ENCODE data around the gene THADA. TPM values are rescaled to one million over a fixed set of nuclear protein-coding genes. Genes with fewer than 3 reads are reported as not detected.
"Not testable (repeated sequence)": the region's sequence is repeated elsewhere in the genome, so short reads cannot be mapped to it uniquely, and the experiment has no call there.

The THADA gene
- polyA plus RNA-seq, 1 donor = 17.0 TPM

DNA sequence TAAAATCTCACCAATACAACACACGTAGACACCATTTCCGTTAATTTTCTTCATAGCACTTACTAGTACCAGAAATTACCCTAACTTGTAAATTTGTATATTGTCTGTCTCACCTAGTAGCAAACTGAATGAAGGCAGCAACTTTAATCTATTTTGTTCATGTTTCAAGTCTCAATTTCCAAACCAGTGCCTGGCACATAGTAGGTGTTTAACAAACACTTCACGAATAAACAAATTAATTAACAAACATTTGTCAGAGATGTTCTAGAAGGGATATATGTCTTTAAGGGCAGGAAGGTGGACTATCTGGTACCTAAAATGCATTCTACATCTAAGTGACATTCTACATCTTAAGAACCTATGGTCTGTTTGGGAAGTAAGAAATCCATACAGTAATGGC is 963 bp downstream of the THADA start:
- no peak for DNase-seq (ENCODE audit: low read depth)

DNA sequence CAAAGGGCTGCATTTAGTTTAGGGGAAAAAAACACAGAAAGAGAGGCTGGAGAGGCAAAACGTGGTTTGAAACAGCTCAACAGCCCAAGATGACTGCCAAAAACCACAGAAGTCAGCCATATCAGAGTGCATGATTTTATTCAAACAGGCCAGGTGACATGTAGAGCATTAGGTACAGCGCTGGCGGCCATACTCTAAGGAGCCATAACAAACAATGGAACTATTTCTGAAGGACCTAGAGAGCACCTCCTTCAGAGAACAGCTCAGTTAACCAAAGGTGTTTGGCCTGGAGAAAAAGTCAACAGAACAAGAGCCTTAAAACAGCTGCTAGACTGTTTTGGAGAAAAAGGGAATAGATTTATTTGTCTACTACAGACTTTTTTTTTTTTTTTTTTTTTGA is 2.6 kb downstream of the THADA start:
- no peak for DNase-seq (ENCODE audit: low read depth)

DNA sequence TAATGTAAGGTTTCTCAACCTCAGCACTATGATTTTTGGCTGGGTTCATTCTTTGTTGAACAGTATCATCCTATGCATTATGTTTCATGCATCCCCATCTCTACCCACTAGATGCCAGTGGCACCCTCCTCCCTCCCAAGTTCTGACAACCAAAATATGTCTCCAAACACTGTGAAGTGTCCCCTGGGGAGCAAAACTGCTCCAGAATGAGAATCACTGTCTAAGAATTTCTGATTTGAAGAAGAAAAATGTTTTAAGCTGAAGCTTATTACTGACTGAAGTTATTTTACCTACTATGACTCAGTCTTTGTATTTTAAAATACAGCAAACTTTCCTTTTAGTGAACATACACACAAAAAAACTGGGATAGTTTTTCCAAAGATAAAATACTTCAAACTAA is 3.4 kb downstream of the THADA start:
- DNase-seq (ENCODE audit: low read depth) = no peak

DNA sequence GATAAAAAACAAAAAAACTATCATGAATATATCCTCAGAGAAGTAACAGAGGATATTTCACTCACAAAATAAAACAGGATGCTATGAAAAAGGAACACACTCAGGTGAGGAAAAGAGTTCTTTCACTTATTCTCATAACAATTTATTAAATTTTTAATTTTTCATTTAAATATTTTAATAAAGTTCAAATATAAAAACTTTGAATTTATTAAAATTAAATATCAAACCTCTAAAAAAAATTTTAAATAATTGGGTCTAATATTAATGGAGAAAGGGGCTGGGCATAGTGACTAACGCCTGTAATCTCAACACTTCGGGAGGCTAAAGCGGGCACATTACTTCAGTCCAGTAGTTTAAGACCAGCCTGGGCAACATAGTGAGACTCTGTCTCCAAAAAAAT is 10.1 kb downstream of the THADA start:
- no peak for DNase-seq (ENCODE audit: low read depth)

DNA sequence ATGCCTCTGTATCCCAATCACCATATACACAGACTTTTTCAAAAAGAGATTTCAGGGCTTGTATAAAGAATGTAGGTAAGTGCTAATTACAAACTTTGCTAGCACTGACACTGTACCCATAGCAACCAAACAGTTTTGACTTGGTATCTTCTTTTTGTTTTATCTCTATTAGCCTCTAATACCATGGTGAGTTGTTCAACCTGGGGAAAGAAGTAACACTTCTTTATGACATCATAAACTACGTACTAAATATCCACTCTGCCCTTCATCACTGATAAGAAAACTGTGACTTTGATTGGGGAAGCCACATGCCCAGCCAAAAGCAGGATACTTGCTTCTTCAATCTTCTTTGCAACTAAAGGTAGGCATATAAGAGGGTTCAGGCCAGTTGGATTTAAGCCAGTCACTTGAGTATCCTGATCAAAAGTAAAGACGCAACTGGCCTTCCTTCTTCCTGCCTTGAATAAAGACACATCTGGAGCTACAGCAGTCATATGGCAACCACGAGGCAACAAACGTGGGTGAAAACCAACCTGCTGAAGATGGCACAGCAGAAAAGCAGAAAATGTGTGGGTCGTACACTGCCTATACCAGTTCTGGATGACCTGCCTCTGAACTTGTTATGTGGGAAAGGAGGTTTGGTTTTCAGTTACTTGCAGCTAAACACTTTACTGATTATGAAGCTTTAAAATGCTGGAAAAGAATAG is 16.4 kb downstream of the THADA start:
- DNase-seq (ENCODE audit: low read depth) = no peak

DNA sequence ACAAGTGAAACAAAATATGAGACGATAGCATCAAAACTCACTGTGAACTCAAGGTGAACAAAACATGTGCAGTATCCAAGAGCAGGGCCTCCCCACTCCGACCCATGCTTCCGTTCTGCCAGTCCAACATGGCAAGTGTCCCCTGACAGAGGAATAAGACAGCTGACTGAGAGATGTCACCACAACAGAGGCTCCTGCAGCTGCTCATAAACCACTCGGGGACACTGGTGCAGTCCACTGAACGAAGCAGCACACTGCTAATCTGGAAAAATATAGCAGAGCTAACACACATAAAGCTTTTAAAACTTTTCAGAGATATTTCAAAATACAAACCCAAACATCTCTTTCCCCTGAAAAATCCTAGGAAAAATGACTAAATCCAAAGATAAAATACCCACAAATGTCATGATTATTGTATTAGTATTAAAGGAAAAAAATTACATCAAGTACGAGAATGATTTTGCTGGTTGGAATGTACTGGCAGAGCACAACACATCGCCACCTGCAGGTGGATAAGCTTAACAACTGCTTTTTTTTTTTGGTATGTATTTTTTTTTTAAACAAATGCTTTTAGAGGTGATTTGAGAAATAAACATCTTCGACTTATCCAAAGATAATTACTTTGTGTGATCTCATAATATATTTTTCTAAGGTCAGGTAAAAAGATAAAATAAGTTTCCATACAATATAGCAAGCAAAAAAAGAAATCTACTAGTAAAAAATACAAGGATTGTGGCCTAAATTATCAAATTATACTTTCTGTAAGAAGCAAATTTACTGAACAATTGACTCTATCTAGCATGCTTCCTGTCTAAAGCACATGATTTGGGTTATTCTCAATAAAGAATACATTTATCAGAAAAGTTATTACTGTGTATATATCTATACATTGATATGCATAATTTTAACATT is 18.6 kb downstream of the THADA start:
- no peak for DNase-seq (ENCODE audit: low read depth)

DNA sequence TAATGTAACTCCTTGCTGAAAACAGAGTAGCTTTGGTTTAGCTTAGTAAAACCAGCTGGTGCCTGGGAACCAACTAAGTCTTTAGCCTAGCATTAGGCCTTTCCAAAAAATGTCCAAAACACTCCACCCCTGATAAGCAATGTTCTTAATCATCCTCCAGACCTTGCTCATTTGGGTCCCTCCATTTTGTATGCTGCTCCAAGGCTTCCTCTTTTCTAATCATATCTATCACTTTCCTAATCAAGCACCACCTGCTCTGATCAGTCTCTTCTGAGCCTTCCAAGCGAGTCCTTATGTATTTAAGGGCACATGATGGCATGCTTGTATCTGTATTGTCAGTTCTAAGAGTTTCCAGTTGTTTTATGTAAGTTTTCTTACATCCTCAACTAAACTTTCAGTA is 23.6 kb downstream of the THADA start:
- no peak for DNase-seq (ENCODE audit: low read depth)

DNA sequence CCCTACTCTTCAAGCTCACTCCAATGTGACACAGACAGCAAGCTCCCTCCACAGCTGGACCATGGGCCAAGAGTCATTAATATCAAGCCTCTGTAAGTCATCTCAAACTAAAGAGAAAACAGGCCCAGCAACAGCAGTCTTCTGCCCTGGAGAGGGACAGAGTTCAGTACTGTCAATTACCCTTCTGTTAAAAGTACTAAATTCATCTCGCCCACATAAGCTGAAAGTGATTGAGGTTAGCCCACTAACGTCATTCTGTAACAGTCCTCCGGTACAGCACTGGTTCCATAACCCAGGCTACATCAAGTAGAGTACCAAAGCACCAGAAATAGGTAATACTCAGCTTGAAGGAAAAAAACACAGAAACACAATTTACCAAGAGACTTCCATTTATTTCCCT is 25.9 kb downstream of the THADA start:
- DNase-seq (ENCODE audit: low read depth) = no peak

DNA sequence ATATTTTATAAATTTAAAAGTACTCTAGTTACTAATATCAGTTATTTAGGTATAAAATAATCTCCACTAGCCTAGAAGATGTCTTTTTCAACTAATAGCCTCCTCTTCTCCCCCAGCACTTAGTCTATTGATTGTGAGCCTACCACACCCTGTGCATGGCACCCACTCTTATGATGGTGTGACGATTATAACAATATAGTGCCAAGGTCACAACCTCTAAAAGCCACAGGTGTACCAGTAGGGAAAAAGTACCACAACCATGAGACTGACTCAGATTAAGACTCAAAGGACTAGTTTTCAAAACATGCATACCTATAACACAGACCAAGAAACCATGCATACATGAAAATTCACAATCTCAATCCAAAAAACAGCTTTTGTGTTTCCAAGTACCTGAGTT is 27.6 kb downstream of the THADA start:
- DNase-seq (ENCODE audit: low read depth) = no peak

DNA sequence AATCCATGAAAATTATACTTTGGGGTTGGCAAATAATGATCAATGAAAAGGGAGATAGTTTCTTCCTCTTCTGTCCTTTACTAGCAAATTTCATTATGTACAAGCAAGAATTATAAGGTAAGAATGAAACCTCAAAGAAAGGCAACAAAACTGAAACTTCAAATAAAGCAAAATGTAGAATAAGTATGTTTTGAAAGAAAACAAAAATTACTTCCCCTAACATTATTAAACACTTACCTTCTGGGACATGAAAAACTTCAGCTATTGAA is 29.4 kb downstream of the THADA start:
- DNase-seq (ENCODE audit: low read depth) = no peak

DNA sequence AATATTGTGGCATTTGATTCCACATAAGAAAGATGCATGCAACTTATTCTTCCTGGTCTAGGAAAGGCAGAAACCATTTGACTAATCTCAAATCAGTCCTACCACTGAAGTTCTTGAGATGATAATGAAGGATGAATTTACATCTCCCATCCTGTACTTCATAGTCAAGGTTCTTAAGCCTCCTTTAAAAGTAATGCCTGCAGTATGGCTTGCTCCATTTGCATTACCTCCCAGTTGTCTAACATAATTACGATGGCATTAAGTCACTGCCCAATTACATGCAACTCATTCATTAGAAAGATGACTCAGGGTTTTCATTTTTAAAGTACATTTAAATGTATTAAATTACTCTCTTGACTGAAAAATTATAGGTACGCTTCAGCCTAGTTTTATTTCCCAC is 32.2 kb downstream of the THADA start:
- no peak for DNase-seq (ENCODE audit: low read depth)

DNA sequence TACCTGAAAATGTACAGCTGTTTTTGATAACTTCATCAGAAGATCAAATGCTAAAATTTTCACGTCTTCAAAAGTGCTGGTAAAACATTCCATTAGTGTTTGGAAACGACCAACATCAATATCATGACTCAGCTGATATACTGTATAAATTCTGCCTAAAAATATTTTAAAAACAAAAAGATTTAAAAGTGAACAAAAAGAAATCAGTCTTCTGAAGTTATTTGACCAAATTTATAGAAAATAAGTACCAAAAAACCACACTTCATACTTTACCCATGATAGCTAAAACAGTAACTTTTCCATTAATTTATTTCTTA is 35.6 kb downstream of the THADA start:
- no peak for DNase-seq (ENCODE audit: low read depth)

DNA sequence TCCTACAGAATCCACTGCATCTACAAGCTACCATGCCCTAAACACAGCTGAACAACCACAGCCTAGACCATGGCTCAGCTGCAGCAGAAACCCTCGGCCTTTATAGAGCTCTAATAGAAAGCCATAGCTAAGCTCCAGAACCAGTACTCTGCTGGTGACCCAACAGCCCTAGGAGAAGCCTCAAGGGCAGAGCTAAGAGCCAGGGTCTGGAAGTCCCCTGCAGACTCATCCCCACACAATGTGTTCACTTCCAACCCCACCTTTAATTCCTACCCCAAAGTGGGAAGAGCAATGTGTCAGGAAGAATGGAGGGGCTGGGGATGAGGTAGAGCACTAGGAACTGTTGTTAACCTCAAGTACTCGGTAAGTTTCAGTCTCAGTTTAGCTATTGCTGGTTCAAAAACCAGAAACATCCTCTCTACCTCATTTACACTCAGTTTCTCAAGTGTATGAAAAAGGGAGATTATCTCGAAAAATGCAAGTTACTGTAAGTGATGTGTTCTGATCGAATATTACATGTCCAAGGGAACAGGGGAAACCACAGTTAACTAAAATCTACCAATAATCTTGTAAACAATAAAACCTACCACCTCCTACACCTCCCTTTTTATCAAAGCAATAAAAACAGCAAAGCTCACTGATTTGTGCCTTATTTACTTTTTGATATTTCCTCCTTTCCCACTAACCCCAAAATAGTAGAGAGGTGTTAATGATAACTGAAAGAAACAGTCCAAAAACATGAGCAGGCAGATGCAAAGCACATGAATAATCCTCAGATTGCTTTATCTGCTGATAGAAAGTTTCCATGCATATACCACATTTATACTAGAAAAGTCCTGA is 36.2 kb downstream of the THADA start:
- DNase-seq (ENCODE audit: low read depth) = no peak

DNA sequence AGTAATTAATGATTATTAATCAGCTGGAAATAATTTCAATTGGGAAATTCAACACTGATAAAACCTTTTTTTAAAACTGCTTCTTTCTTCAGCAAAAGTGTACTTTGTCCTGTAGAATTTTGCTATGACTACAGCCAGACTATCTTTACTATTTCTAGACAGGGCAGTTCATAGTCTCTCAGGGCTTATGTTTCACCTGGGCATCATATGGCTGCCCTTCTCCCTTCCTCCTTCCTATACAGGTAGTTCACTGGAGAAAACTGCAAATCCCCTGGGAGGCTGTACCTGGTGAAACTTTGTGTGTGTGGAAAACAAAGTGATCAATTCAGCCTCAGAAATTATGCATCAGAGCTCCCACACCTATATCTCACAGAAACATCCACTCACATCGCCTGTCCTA is 38.6 kb downstream of the THADA start:
- DNase-seq (ENCODE audit: low read depth) = no peak

DNA sequence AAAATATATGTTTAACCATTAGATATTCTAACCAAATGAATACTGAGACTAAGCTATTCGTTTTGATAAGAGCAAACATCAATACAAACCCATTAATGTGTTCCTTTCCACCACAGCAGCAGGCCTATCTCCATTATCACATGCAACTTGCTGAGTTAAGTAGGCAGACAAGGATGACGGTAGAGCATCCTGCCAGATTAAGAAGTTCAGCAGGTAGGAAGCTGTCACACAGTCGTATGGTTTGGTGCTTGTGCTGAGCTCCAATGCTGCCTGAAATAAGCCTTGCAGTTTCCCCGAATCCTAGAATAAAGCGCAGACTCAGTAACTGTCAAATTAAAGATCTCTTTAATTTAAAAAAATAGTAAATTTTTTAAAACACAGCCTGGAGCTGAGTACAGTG is 39.6 kb downstream of the THADA start:
- no peak for DNase-seq (ENCODE audit: low read depth)

DNA sequence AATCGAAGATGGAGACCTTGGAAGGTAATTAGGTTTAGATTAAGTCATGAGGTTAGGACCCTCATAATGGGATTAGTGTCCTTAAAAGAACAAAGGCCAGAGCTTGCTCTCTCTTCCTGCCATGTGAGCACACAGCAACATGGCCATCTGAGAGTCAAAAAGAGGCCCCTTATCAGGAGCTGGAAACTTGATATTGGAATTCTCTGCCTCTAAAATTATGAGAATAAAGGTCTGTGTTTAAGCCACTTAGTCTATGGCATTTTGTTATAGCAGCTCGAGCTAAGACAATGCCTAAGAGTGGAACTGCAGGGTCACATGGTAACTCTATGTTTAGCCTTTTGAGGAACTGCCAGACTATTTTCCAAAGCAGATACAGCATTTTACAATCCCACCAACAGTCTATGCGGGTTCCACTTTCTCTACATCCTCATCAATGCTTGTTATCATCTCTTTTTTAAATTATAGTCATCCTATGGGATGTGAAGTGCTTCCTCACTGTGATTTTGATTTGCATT is 42.4 kb downstream of the THADA start:
- no peak for DNase-seq (ENCODE audit: low read depth)

DNA sequence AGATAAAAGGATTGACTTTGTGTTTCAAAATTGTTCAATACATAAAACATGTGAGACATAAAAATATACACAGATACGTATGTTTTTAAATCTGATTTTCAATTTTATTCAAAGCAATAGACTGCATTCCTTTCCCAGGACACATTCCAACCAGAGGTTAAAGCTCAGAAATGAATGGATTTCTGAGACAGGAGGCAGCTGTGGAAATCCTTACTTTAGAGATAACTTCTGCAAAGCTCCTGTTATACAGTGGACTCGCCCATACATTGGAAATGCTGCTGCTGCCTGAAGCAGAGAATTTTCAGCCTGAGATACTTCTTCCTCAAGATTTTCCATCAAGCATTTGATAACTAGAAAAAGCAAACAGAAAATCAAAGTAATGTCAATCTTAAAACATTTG is 43.8 kb downstream of the THADA start:
- no peak for DNase-seq (ENCODE audit: low read depth)

DNA sequence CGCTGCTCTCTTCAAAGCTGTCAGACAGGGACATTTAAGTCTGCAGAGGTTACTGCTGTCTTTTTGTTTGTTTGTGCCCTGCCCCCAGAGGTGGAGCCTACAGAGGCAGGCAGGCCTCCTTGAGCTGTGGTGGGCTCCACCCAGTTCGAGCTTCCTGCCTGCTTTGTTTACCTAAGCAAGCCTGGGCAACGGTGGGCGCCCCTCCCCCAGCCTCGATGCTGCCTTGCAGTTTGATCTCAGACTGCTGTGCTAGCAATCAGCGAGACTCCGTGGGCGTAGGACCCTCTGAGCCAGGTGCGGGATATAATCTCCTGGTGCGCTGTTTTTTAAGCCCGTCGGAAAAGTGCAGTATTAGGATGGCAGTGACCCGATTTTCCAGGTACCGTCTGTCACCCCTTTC is 47.5 kb downstream of the THADA start:
- not testable (repeated sequence) for DNase-seq (ENCODE audit: low read depth)

DNA sequence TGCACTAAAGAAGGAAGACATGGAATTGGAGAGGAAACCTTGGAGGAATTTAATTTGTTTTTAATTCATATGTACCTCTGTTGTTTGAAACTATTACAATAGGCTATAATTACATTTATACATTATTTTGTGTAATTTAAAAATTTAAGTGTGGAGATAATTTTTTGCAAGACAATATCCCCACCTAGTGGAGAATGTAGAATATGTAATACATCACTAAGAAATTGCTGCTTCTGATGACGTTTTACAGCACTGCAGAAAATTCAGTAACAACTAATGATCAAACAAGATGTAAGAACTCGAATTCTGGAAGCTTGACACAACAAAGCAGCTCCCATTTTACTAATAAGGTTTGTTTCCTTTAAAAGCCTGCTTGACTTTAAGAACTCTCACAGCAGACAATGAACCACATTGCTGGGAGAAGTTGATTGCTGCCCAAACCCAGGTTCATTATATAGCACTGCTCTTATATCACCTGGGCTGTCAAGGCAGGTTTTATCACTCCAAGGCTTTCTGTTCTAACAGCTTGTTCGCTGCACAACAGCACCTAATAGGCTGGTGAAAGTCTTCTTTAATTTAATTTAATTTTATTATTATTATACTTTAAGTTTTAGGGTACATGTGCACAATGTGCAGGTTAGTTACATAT is 53.4 kb downstream of the THADA start:
- peak; percentile 44 for DNase-seq (ENCODE audit: low read depth)

DNA sequence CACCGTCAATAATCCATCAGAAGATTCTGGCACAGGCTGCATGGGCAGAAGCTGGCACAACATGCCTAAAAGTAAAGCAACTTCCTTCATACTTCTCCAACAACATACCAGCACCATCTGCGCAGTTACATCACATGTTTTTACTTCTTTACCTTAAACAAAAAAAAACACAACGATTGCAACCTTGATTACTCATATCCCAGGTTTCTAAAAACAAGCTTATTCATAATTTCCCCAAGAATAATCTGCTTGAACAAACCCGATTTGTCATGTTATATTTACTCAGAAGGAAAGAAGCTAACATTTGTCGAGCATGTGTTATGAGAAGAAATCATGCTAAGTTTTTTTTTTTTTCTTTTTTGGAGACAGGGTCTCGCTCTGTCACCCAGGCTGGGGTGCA is 54.7 kb downstream of the THADA start:
- no peak for DNase-seq (ENCODE audit: low read depth)

DNA sequence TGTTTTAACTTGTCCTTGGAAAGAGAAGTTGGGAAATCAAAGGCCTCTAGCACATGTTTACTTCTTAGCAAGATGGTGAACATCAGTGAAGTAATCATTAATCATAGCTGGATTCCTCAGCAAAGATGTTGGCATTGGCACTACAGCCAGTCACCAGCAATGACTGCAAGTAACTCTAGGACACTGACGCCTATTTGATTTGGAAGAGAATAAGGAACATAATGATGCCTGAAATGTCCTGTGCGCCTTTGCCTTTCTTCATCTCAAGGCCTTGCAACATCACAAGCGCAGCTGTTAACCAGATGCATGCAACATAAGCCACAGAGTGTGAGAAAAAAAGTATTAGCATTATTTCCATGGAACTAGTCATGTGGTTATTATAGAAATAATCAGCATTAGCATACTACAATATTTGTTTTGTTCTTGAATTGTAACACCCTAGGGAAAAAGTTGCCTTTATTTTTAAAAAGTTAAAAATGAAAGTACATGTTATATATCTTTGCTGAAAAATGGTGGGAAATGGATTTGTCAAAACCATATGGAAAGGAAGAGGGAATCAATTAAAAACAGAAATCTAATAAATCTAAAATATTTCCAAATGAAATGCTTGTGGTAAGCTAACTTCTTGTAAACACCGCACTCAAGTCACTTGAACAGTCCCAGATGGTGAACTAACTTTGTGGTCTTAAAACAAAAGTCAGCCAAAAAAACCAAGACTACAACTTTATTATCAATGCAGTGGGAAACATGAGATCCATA is 55.6 kb downstream of the THADA start:
- DNase-seq (ENCODE audit: low read depth) = peak; percentile 36

All from forelimb muscle (tissue), 1 donor.